22Rv1 (cell line): ENCODE measurements around the gene HS1BP3.

Source experiments
- H3K27ac ChIP-seq: fragments of 450-650 bp; 2 replicates; pipeline ENCODE4 v1.5.1; 2017
- CTCF ChIP-seq: fragments of 450-650 bp; IDR thresholded peaks from 2 replicates; pipeline ENCODE4 v1.5.1; 2017; ENCODE audit warnings: mild to moderate bottlenecking
- ZFX ChIP-seq: fragments of 450-650 bp; IDR thresholded peaks from 2 replicates; pipeline ENCODE4 v1.6.1; 2017; ENCODE audit warnings: antibody characterized with exemption, borderline replicate concordance

HS1BP3 gene

GRCh38 chr2:20570249-20570648 lies 80.6 kb downstream of the HS1BP3 start:
- no peak overlapping the region for H3K27ac ChIP-seq
- no peak for TF ChIP-seq ZFX
- TF ChIP-seq CTCF, result no peak

GRCh38 chr2:20569464-20570223 lies 81.3 kb downstream of the HS1BP3 start:
- H3K27ac ChIP-seq, result no peak overlapping the region
- no peak for TF ChIP-seq CTCF
- no peak for TF ChIP-seq ZFX

GRCh38 chr2:20568501-20569463 lies 82.1 kb downstream of the HS1BP3 start:
- no peak for TF ChIP-seq ZFX
- TF ChIP-seq CTCF, result no peak
- no peak overlapping the region for H3K27ac ChIP-seq

GRCh38 chr2:20567926-20568179 lies 83.0 kb downstream of the HS1BP3 start:
- H3K27ac ChIP-seq, result no peak overlapping the region
- TF ChIP-seq ZFX, result no peak
- no peak for TF ChIP-seq CTCF
